Measurements from ENCODE around the gene PITPNM3. TPM values are rescaled to one million over a fixed set of nuclear protein-coding genes. Genes with fewer than 3 reads are reported as not detected.

PITPNM3 gene
- polyA plus RNA-seq, 5 donors: 3.4 to 5.4 (median 4.4) TPM

DNA sequence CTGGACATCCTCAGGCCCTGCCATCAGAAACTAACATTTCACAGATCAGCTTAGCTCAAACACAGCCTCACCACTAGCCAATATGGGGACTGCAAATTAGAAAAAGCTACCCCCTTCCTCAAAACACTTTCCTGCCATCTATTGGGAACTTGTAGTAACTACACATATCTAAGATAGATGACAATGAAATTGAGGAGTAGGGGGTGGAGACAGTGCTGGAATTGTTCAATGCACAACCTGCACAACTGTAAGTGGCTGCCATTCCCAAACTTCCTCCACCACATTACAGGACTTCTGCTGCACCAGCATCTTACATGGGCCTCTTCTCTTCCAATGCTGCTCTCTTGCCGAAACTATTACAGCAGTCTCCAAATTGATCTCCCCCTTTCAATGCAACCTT is 143.3 kb downstream of the PITPNM3 start:
- no peak for DNase-seq

DNA sequence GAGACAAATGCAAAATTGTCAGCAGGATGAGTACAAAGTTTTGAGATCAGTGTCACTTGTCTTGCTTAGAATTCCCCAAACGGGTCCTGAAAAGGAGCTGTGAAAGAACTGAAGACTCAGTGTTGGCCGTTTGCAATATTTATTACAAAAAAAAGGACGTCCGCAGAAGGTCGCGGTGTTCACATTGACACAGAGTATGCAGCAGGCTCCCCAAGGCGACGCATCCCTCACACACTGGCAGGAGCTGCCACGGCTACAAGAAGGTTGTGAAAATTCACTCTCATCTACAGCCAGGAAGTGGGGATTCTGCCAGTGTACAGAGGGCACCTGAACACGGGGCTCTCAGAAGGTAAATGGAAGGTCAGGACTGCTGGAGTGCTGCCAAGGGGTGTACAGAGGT is 147.6 kb downstream of the PITPNM3 start:
- no peak for DNase-seq

DNA sequence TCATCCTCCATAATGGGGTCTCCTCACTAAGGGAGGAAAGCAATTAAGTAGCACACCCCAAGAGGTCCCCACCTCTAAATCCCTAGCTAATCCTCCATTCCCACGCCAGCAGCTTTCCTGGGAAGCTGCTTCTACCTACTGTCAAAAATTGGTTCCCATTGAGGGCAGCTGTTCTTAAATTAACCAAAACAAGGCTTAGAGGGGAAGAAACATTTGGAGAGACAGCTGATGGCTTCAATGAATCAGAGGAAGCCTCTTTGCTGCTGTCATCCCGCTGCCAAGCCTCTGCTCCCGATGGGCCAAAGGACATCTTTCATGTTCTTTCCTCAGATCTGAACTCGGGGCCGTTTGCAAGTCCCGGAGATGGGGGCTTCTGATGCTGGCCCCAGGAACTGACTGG is 148.1 kb downstream of the PITPNM3 start:
- DNase-seq: no peak

DNA sequence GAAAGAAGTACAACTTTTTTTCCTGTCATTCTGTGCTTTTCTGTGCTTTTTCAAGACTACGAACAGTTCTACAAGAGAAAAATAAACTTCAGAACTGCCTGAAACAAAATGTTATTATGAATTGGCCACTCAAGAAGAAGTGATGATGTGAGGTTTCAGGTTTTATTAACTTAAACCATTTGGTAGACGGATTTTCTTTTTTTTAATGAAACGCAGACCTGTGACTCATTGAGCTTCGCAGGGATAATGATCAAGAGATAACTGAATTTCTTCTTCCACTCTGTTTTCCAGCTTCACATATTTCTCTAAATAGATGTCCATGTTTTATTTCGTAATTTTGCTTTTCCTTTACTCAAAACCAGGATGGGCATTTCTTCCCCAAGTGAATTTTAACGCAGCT is 154.1 kb downstream of the PITPNM3 start:
- no peak for DNase-seq

Other genes with a start within 250 kb of the PITPNM3 start
- gene AIPL1, start 121.4 kb downstream of the PITPNM3 start, polyA plus RNA-seq (ENCODE audit: insufficient read depth in 1 of 5, insufficient read length in 5 of 5, low replicate concordance in 1 of 5): under 1 TPM in 2 of 5 donors, not detected in 3; 0.04 to 0.05 TPM
- gene PIMREG, start 112.1 kb downstream of the PITPNM3 start, polyA plus RNA-seq (ENCODE audit: insufficient read depth in 1 of 5, insufficient read length in 5 of 5, low replicate concordance in 1 of 5): 10 to 100 TPM; 16.8 to 67.1 (median 25.1) TPM
- gene KIAA0753, start 84.2 kb upstream of the PITPNM3 start, polyA plus RNA-seq (ENCODE audit: insufficient read depth in 1 of 5, insufficient read length in 5 of 5, low replicate concordance in 1 of 5): 10 to 100 TPM; 25.1 to 45.0 (median 38.4) TPM
- 100 to 1,000 TPM in 1 of 5 donors, 10 to 100 TPM in 4; 78.6 to 111 (median 86.5) TPM for gene TXNDC17, start 84.5 kb upstream of the PITPNM3 start, polyA plus RNA-seq (ENCODE audit: insufficient read depth in 1 of 5, insufficient read length in 5 of 5, low replicate concordance in 1 of 5)
- 10 to 100 TPM; 27.1 to 30.2 (median 28.7) TPM for gene MED31, start 95.0 kb upstream of the PITPNM3 start, polyA plus RNA-seq (ENCODE audit: insufficient read depth in 1 of 5, insufficient read length in 5 of 5, low replicate concordance in 1 of 5)
- gene C17orf100, start 95.2 kb upstream of the PITPNM3 start, polyA plus RNA-seq (ENCODE audit: insufficient read depth in 1 of 5, insufficient read length in 5 of 5, low replicate concordance in 1 of 5): 1 to 10 TPM; 5.3 to 6.7 (median 6.5) TPM
- 1 to 10 TPM in 1 of 5 donors, under 1 TPM in 4; 0.20 to 1.1 (median 0.41) TPM for gene SLC13A5, start 156.8 kb upstream of the PITPNM3 start, polyA plus RNA-seq (ENCODE audit: insufficient read depth in 1 of 5, insufficient read length in 5 of 5, low replicate concordance in 1 of 5)
- 10 to 100 TPM; 14.1 to 32.5 (median 25.0) TPM for gene XAF1, start 199.5 kb upstream of the PITPNM3 start, polyA plus RNA-seq (ENCODE audit: insufficient read depth in 1 of 5, insufficient read length in 5 of 5, low replicate concordance in 1 of 5)
- under 1 TPM; 0.29 to 0.87 (median 0.46) TPM for gene FBXO39, start 219.7 kb upstream of the PITPNM3 start, polyA plus RNA-seq (ENCODE audit: insufficient read depth in 1 of 5, insufficient read length in 5 of 5, low replicate concordance in 1 of 5)